ENCODE measurements around the gene C2CD2.

The C2CD2 gene

GRCh38 chr21:41840880-41841279 lies 112.9 kb downstream of the C2CD2 start:
- Histone ChIP-seq H3K4me3 (ENCODE audit: low read depth, low read length, poor library complexity, severe bottlenecking) (no peak overlapping the region), H3K27ac (ENCODE audit: low read depth, low read length, poor library complexity, severe bottlenecking) (no peak overlapping the region), H3F3A (ENCODE audit: insufficient read depth, low read length) (no peaks in the 10 kb centered on the region; the same call in 1 of the 2 replicates), H3K9ac (ENCODE audit: low read length) (no peak overlapping the region), H3K36me3 (ENCODE audit: insufficient read depth, low read length) (peaks cover 81% of the 10 kb centered on the region), H3K9me3 (ENCODE audit: low read length) (peaks cover 6% of the 10 kb centered on the region), H3K4me1 (ENCODE audit: insufficient read depth, low read length, severe bottlenecking) (peaks cover 67% of the 10 kb centered on the region), H3K9me2 (ENCODE audit: low read depth, low read length) (no peaks in the 10 kb centered on the region), H4K20me1 (ENCODE audit: insufficient read depth, low read length) (no peaks in the 10 kb centered on the region), H3K79me2 (ENCODE audit: insufficient read depth, low read length) (no peaks in the 10 kb centered on the region), H3K27me3 (ENCODE audit: insufficient read depth, low read length) (no peaks in the 10 kb centered on the region), H2AFZ (ENCODE audit: low read length) (no peak overlapping the region), H3K4me2 (ENCODE audit: low read length) (no peak overlapping the region)
- TF ChIP-seq, protein P1, sequence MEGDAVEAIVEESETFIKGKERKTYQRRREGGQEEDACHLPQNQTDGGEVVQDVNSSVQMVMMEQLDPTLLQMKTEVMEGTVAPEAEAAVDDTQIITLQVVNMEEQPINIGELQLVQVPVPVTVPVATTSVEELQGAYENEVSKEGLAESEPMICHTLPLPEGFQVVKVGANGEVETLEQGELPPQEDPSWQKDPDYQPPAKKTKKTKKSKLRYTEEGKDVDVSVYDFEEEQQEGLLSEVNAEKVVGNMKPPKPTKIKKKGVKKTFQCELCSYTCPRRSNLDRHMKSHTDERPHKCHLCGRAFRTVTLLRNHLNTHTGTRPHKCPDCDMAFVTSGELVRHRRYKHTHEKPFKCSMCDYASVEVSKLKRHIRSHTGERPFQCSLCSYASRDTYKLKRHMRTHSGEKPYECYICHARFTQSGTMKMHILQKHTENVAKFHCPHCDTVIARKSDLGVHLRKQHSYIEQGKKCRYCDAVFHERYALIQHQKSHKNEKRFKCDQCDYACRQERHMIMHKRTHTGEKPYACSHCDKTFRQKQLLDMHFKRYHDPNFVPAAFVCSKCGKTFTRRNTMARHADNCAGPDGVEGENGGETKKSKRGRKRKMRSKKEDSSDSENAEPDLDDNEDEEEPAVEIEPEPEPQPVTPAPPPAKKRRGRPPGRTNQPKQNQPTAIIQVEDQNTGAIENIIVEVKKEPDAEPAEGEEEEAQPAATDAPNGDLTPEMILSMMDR (IDR thresholded peaks at IDR 0.05; ENCODE audit: low read length) = no peak
- TF ChIP-seq EZH2 (IDR thresholded peaks at IDR 0.05; ENCODE audit: borderline replicate concordance, low read length) = no peak

DNA sequence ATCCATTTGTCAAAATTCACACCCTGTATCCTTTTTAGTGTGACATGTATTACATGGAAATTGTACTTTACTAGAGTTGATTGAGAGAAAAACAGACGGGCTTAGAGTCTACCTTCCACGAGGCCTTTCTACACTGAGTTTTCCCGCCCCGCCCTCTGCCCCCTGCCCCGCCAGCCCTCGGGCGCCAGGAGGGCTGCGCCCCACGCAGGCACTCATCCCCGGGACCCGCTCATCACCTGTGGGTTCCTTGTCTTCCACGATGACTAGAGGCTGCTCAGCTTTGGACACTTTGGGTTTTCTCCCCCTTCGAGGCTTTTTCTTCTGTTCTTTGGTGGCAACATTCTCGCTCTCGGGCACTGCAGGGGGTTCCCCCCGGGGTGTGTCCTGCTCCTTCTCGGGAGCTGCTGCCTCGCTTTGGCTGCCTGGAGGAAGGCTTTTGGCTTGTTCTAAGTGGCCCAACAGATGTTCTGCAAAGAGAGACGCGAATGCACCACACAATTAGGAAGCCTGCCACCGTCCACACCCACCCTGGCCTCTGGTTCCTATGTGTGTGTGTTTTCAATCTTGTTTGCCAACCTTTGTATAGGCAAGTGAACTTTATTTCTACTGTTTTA lies 114.3 kb downstream of the C2CD2 start:
- no peaks in the 10 kb centered on the region; the same call in 1 of the 2 replicates for H3F3A ChIP-seq (ENCODE audit: insufficient read depth, low read length)

DNA sequence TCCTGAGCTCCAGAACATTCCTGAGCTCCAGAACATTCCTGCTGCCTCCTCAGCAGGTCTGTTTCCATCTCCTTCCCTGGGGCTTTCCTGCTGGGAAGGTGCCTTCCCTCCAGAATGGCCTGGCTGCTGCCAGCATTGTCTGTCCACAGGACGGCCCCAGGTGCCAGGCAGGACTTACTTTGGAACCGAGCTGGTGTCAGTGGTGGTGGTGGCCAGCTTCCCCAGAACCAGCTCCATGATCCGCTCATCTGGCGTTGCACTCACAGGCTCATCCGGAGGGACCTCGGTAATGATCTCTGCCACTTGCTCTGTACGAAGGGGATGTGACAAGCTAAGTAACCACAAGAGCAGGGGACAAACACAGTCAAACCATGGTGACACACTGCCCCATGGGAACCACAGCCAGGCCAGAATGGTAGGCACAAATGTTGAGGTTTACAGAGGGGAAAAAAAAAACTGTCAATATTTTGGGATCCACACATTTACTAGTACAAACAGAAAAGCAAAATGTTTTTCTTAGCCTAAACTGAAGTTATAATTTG lies 116.0 kb downstream of the C2CD2 start:
- Histone ChIP-seq H3F3A (ENCODE audit: insufficient read depth, low read length) (no peaks in the 10 kb centered on the region; the same call in 1 of the 2 replicates), H3K4me2 (ENCODE audit: low read length) (peak overlapping the region; percentile 86), H3K27ac (ENCODE audit: low read depth, low read length, poor library complexity, severe bottlenecking) (peak overlapping the region; percentile 94)

More for the DNA sequence above, 114.3 kb downstream of the C2CD2 start:
- no peak for TF ChIP-seq EZH2 (IDR thresholded peaks at IDR 0.05; ENCODE audit: borderline replicate concordance, low read length)
- TF ChIP-seq, protein P1 (IDR thresholded peaks at IDR 0.05; ENCODE audit: low read length) = no peak
- H2AFZ ChIP-seq (ENCODE audit: low read length) = no peak overlapping the region
- H3K9me2 ChIP-seq (ENCODE audit: low read depth, low read length) = no peaks in the 10 kb centered on the region
- peak overlapping the region; percentile 86; the same call in 1 of the 2 replicates for H3K4me2 ChIP-seq (ENCODE audit: low read length)
- no peaks in the 10 kb centered on the region for H4K20me1 ChIP-seq (ENCODE audit: insufficient read depth, low read length)
- H3K27me3 ChIP-seq (ENCODE audit: insufficient read depth, low read length) = no peaks in the 10 kb centered on the region
- no peaks in the 10 kb centered on the region for H3K79me2 ChIP-seq (ENCODE audit: insufficient read depth, low read length)
- H3K36me3 ChIP-seq (ENCODE audit: insufficient read depth, low read length) = peaks cover 87% of the 10 kb centered on the region
- no peak overlapping the region for H3K4me3 ChIP-seq (ENCODE audit: low read depth, low read length, poor library complexity, severe bottlenecking)
- peak overlapping the region; percentile 45; the same call in 1 of the 2 replicates for H3K9ac ChIP-seq (ENCODE audit: low read length)
- H3K4me1 ChIP-seq (ENCODE audit: insufficient read depth, low read length, severe bottlenecking) = peaks cover 68% of the 10 kb centered on the region
- H3K9me3 ChIP-seq (ENCODE audit: low read length) = peaks cover 6% of the 10 kb centered on the region
- peak overlapping the region; percentile 94 for H3K27ac ChIP-seq (ENCODE audit: low read depth, low read length, poor library complexity, severe bottlenecking)

More for the DNA sequence above, 116.0 kb downstream of the C2CD2 start:
- no peak for TF ChIP-seq EZH2 (IDR thresholded peaks at IDR 0.05; ENCODE audit: borderline replicate concordance, low read length)
- TF ChIP-seq, protein P1 (IDR thresholded peaks at IDR 0.05; ENCODE audit: low read length) = no peak
- peaks cover 86% of the 10 kb centered on the region for H3K36me3 ChIP-seq (ENCODE audit: insufficient read depth, low read length)
- H3K4me3 ChIP-seq (ENCODE audit: low read depth, low read length, poor library complexity, severe bottlenecking) = peak overlapping the region; percentile 68
- H2AFZ ChIP-seq (ENCODE audit: low read length) = no peak overlapping the region
- H3K27me3 ChIP-seq (ENCODE audit: insufficient read depth, low read length) = no peaks in the 10 kb centered on the region
- peak overlapping the region; percentile 81 for H3K9ac ChIP-seq (ENCODE audit: low read length)
- H3K9me2 ChIP-seq (ENCODE audit: low read depth, low read length) = no peaks in the 10 kb centered on the region
- H4K20me1 ChIP-seq (ENCODE audit: insufficient read depth, low read length) = no peaks in the 10 kb centered on the region
- peaks cover 76% of the 10 kb centered on the region for H3K4me1 ChIP-seq (ENCODE audit: insufficient read depth, low read length, severe bottlenecking)
- H3K79me2 ChIP-seq (ENCODE audit: insufficient read depth, low read length) = peaks cover 5% of the 10 kb centered on the region; the same call in 1 of the 2 replicates
- peaks cover 6% of the 10 kb centered on the region for H3K9me3 ChIP-seq (ENCODE audit: low read length)
